Endothelial cell of umbilical vein (primary cell): ENCODE measurements around the gene TTC24. TPM values are rescaled to one million over a fixed set of nuclear protein-coding genes. Genes with fewer than 3 reads are reported as not detected.

Experiments used
- BruUV-seq: library from RNA; stranded (reverse); fragments of 400-500 nt; replicated peaks from 2 replicates; lab custom pipeline; 2021; lab: Mats Ljungman, UMichigan
- CTCF ChIA-PET: fragments of 300-600, 350-600 bp; sonication (Branson Sonifier 250); formaldehyde crosslinking; loops from one replicate; lab custom pipeline; 2021; ENCODE audit warnings: antibody characterized with exemption, inconsistent platforms; lab: Charles Lee
- POLR2A ChIA-PET: fragments of 300-600, 350-600 bp; sonication (Branson Sonifier 250); formaldehyde crosslinking; loops from one replicate; lab custom pipeline; 2021; ENCODE audit warnings: antibody characterized with exemption, inconsistent platforms; lab: Charles Lee
- DNase-seq: peaks from one replicate; pipeline ENCODE4 v3.0.0-alpha.2; 2011; ENCODE audit warnings: low read depth, low spot score
- FAIRE-seq: peaks from 2 replicates; lab custom pipeline; 2011; peaks lifted over from hg19 to GRCh38; lab: Jason Lieb, UNC
- H2AFZ ChIP-seq: 2 replicates; pipeline ENCODE4 v1.6.0; 2012; ENCODE audit warnings: low read depth, low read length, control low read depth, inconsistent platforms
- H3K27ac ChIP-seq: 2 replicates; pipeline ENCODE4 v1.5.1; 2011; ENCODE audit warnings: low read depth, mild to moderate bottlenecking, control low read depth, low read length, moderate library complexity; ENCODE audit not compliant: insufficient read depth
- H3K27me3 ChIP-seq, 2 experiments: 2 replicates each; pipeline versions ENCODE4 v1.6.0 to v1.6.1; 2011; ENCODE audit warnings: low read length in 2 of 2, mixed read lengths in 1 of 2; ENCODE audit not compliant: control insufficient read depth in 2 of 2, insufficient read depth in 2 of 2
- H3K36me3 ChIP-seq, 2 experiments: 2 replicates in 1 of 2; 3 replicates in 1 of 2; pipeline ENCODE4 v1.5.1; 2011; ENCODE audit warnings: low read length in 2 of 2, mild to moderate bottlenecking in 1 of 2, moderate library complexity in 1 of 2; ENCODE audit not compliant: control insufficient read depth in 2 of 2, insufficient read depth in 2 of 2; ENCODE audit errors: extremely low read depth in 1 of 2
- H3K4me1 ChIP-seq: 3 replicates; pipeline ENCODE4 v1.5.1; 2011; ENCODE audit warnings: mild to moderate bottlenecking, low read length; ENCODE audit not compliant: control insufficient read depth, insufficient read depth; ENCODE audit errors: extremely low read depth
- H3K4me2 ChIP-seq: 2 replicates; pipeline ENCODE4 v1.6.1; 2011; ENCODE audit warnings: low read length, control low read depth, mixed read lengths; ENCODE audit not compliant: insufficient read depth
- H3K4me3 ChIP-seq, 3 experiments: fragments of 200-600 bp in 1 of 3; sonication (generic), shearing (Covaris generic) in 1 of 3; replicated peaks in 1 of 3; 2 replicates each; pipeline ENCODE4 v1.5.1; 2011 to 2016; ENCODE audit warnings: control low read depth in 3 of 3, low read length in 3 of 3, mild to moderate bottlenecking in 2 of 3, inconsistent platforms in 1 of 3, low read depth in 1 of 3, moderate library complexity in 1 of 3; ENCODE audit not compliant: insufficient read depth in 1 of 3
- H3K79me2 ChIP-seq: 2 replicates; pipeline ENCODE4 v1.6.0; 2012; ENCODE audit warnings: low read length, inconsistent platforms; ENCODE audit not compliant: control insufficient read depth, insufficient read depth
- H3K9ac ChIP-seq: replicated peaks from 2 replicates; pipeline ENCODE3; 2011; ENCODE audit warnings: low read length, control low read depth; ENCODE audit not compliant: insufficient read depth; ENCODE audit errors: extremely low read depth
- H3K9me1 ChIP-seq: replicated peaks from 3 replicates; pipeline ENCODE4 v1.6.0; 2011; ENCODE audit warnings: mild to moderate bottlenecking, low read length; ENCODE audit not compliant: control insufficient read depth, insufficient read depth; ENCODE audit errors: extremely low read depth
- H3K9me3 ChIP-seq: replicated peaks from 2 replicates; pipeline ENCODE4 v1.5.1; 2012; ENCODE audit warnings: low read length, inconsistent platforms; ENCODE audit not compliant: control insufficient read depth, insufficient read depth
- H4K20me1 ChIP-seq: replicated peaks from 2 replicates; pipeline ENCODE3; 2011; ENCODE audit warnings: mild to moderate bottlenecking, low read length; ENCODE audit not compliant: control insufficient read depth, insufficient read depth; ENCODE audit errors: extremely low read depth
- CTCF ChIP-seq, 2 donors: IDR thresholded peaks; 1 replicate in 1 of 2; 2 replicates in 1 of 2; pipeline ENCODE4 v1.5.1; 2011; ENCODE audit warnings: low read length in 2 of 2, mild to moderate bottlenecking in 2 of 2, moderate library complexity in 2 of 2, control low read depth in 1 of 2, inconsistent platforms in 1 of 2, low read depth in 1 of 2; ENCODE audit not compliant: insufficient read depth in 1 of 2; ENCODE audit errors: extremely low read depth in 1 of 2
- EZH2 ChIP-seq: IDR thresholded peaks from 2 replicates; pipeline ENCODE4 v1.6.1; 2012; ENCODE audit warnings: borderline replicate concordance, low read depth, mild to moderate bottlenecking, moderate library complexity, low read length, inconsistent platforms; ENCODE audit not compliant: severe bottlenecking
- FOS ChIP-seq: IDR thresholded peaks from 2 replicates; pipeline ENCODE4 v1.6.1; 2011; ENCODE audit warnings: mild to moderate bottlenecking, low read length, moderate library complexity, borderline replicate concordance; ENCODE audit not compliant: insufficient read depth
- GATA2 ChIP-seq: IDR thresholded peaks from 2 replicates; pipeline ENCODE4 v1.7.0; 2011; ENCODE audit warnings: low read depth, mild to moderate bottlenecking, moderate library complexity, mixed read lengths, low read length; ENCODE audit not compliant: insufficient read length, insufficient read depth
- JUN ChIP-seq: IDR thresholded peaks from 2 replicates; pipeline ENCODE4 v1.6.1; 2011; ENCODE audit warnings: borderline replicate concordance, low read depth; ENCODE audit not compliant: insufficient read length, insufficient read depth
- MAX ChIP-seq: IDR thresholded peaks from 2 replicates; pipeline ENCODE4 v1.6.1; 2011; ENCODE audit not compliant: insufficient read depth, insufficient read length
- MYC ChIP-seq: IDR thresholded peaks from one replicate; pipeline ENCODE4 v1.6.1; 2011; ENCODE audit warnings: mild to moderate bottlenecking, low read depth, low read length
- POLR2A ChIP-seq: IDR thresholded peaks from 2 replicates; pipeline ENCODE4 v1.6.1; 2012; ENCODE audit warnings: low read depth, mild to moderate bottlenecking, control low read depth, low read length
- POLR2AphosphoS5 ChIP-seq: IDR thresholded peaks from 2 replicates; pipeline ENCODE4 v1.6.1; 2012; ENCODE audit warnings: low read depth, mild to moderate bottlenecking, control low read depth, low read length, moderate library complexity; ENCODE audit not compliant: insufficient read depth
- dilution Hi-C: fragments of 300-500 bp; cut with MboI; formaldehyde crosslinking; loops from one replicate; pipeline ENCODE4 v1.15.0; 2019; ENCODE audit warnings: low sequenced_read_pairs; ENCODE audit not compliant: extremely low pct_ligation_motif_present
- intact Hi-C: fragments of 100-400 bp; cut with micrococcal nuclease; formaldehyde crosslinking; loops from one replicate; pipeline ENCODE4 v1.10.0; 2022
- polyA plus RNA-seq, 4 experiments: library from polyadenylated mRNA; depleted of rRNA in 3 of 4; stranded (reverse) in 3 of 4; unstranded in 1 of 4; fragments of >200 nt; gene quantifications; 2 replicates each; pipeline versions ENCODE4 v1.2.1 to v1.2.3, GENCODE V29; 2011 to 2012; ENCODE audit warnings: missing spikeins in 1 of 4
- total RNA-seq: library from RNA; stranded (reverse); gene quantifications from 2 replicates; pipeline ENCODE4 v1.2.3, GENCODE V29; 2021

TTC24 gene
- total and polyA plus RNA-seq, 2 donors (not counting 3 experiments of a cell fraction or from before 2014, with no cell fraction given): not detected

GRCh38 chr1:156549390-156549789 lies 30.1 kb upstream of the TTC24 start:
- Histone ChIP-seq H3K4me3 (no peak overlapping the region), H3K79me2 (no peaks in the 10 kb centered on the region), H4K20me1 (no peaks in the 10 kb centered on the region), H3K4me2 (no peak overlapping the region), H3K36me3 (peaks cover 11 to 21% of the 10 kb centered on the region in 2 experiments), H3K9me1 (no peaks in the 10 kb centered on the region), H3K4me1 (no peaks in the 10 kb centered on the region), H3K9me3 (no peaks in the 10 kb centered on the region), H3K9ac (no peak overlapping the region), H2AFZ (no peak overlapping the region), H3K27me3 (no peaks in the 10 kb centered on the region), H3K27ac (no peak overlapping the region)
- intact Hi-C loops (no loop called here), dilution Hi-C loops (no loop called here)
- POLR2A ChIA-PET: interaction anchor here (0.7 kb wide), 1 partner anchor 21 kb away, joined by 3 read pairs; no protein-coding TSS in a partner anchor
- TF ChIP-seq JUN (no peak), CTCF (IDR thresholded peaks at IDR 0.05; ENCODE audit: extremely low read depth in 1 of 2, insufficient read depth in 1 of 2, low read depth in 1 of 2, low read length in 2 of 2) (no peak), MYC (no peak), POLR2A (no peak), EZH2 (no peak), MAX (no peak), POLR2AphosphoS5 (no peak), GATA2 (no peak), FOS (no peak)
- CTCF ChIA-PET: interaction anchor here (0.9 to 1.2 kb wide), 2 partner anchors 69 kb away, joined by 4 to 6 read pairs; no protein-coding TSS in a partner anchor
- FAIRE-seq: no peak
- DNase-seq: no peak
- no TSS peak for BruUV-seq
